ENCODE data around the gene SOCS2.
"Not testable (repeated sequence)": the region's sequence is repeated elsewhere in the genome, so short reads cannot be mapped to it uniquely, and the experiment has no call there.

SOCS2 gene, protein sequence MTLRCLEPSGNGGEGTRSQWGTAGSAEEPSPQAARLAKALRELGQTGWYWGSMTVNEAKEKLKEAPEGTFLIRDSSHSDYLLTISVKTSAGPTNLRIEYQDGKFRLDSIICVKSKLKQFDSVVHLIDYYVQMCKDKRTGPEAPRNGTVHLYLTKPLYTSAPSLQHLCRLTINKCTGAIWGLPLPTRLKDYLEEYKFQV

DNA sequence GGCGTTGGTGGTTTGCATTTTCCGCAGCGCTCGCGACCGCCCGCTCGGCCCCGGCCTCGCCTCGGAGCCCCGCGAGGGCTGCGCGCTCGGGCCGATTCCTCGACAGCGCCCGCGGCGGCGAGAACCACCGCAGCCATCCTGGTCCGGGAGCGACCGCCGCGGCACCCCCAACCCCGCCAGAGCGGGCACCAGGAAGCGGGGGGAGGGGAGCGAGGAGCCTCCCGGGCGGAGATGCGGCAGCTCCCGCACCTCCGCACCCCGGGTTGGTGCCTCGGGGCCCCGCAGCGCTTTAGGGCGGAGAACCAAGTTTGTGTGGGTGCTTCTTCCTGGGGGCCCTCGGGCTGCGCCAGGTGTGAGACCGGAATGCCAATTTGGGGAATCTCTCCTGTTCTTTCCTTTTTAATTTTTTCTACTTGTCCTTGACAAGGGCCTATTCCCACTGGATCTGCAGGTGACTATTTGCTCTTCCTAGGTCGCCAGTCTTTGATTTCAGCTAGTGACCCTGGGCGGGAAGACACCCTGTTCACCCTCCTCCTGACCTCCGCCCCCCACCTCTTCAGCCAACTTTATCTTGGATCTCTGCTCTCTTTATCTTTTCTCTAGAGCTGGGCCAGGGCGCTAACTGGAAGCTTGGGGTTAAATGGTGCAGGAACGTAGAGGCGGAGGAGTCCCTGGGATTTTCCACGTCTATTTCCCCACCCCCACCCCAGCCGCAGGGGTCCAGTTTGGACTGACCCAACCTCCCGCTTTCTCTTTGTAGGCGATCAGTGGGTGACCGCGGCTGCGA, at the start of gene SOCS2:
TSS of gene SOCS2 (plus strand) at position 751 of the 787 bp plus-strand sequence. CDS start 223 bp downstream, outside the sequence.
- peak in 1 of 2 experiments; percentile 73 for DNase-seq

DNA sequence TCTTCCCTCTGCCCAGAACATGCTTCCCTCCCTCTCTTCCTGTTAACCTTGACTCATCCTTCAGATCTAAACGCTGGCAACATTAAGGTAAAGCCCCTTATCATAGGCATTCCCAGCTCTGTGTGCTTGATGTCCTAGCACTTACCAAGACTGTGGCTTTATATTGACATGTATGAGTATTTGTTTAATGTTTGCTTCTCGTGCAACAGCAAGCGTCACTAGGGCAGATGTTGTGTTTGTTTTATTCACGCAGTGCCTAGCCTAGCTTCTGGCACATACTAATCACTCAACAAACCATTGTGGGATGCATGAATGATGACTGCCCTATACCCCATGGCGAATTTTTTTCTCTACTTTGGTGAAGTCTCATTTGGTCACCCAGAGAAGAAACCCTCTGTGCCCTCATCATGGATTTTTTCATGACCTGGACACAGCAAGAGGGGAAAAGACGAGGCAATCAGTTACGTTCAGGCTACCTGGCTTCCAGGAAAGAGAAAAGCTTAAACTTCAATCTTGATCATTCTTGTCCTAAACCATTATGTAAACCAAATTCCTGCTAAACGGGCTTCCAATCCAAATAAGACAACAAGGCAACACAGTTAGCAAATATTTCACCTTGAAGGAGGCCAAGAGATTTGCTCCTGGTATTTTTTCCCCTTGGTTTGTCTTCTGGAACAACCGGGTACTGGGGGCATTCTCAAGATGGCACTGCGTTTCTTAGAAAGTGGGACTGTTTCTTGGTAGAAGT, 47.9 kb upstream of the SOCS2 start:
- DNase-seq, result no peak

DNA sequence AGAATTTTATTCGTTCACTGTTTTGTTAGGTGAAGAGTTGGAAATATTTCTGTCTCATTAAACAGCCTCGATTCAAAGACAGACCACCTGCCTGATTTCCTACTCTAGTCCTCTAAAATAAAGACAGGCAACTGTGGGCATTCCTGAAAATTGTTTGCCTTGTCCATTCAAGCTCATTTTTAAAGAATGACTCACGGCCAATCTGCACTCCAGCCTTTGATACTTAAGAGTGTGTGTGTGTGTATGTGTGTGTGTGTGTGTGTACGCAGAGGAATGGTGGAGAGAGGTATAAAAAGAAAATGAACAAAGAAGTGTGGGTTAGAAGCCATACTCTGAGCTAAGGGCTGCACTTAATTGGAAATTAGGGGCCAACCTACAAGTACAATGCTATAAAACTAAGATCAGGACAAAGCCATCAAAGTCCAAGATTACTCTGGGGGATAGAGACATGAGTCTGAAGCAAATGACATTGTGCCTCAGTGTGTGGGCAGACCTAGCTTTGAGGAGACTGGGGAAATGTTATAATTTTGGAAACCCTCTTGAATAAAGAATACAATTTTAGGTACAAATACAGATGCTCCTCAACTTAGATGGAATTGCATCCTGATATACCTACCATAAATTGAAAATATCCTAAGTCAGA, 45.6 kb upstream of the SOCS2 start:
- no peak for DNase-seq

DNA sequence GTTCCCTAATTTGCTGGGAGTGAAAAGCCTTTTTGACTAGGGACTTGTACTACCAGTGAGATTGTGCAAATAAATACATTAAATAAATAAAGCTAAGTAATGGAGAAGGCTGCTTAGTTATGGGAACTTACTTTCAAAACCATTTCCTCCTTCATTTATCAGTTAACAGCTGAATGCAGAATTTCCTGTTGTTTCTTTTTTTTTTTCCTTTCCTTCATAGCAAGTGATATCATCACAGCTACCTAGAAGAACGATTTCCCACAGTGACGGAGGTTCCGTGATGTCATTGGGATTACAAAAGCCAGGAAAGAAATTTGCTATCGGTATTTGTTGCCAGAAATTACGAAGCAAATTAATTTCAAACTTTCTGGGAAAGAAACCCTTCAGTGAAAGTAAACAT, 42.1 kb upstream of the SOCS2 start:
- DNase-seq, result no peak

DNA sequence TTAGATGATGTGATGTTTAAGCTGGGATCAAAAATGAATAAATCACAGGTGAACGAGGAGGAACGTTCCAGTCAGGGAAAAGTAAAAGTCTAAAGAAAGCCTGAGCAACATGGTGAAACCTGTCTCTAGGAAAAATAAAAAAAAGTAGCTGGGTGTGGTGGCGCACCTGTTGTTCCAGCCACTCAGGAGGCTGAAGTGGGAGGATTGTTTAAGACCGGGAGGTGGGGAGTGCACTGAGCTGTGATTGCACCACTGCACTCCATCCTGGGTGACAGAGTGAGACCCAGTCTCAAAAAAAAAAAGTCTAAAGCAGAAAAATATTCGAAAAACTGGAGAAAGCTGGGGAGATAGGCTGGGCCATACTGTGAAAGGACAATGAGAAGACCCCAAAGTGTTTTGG, 39.2 kb upstream of the SOCS2 start:
- no peak for DNase-seq

DNA sequence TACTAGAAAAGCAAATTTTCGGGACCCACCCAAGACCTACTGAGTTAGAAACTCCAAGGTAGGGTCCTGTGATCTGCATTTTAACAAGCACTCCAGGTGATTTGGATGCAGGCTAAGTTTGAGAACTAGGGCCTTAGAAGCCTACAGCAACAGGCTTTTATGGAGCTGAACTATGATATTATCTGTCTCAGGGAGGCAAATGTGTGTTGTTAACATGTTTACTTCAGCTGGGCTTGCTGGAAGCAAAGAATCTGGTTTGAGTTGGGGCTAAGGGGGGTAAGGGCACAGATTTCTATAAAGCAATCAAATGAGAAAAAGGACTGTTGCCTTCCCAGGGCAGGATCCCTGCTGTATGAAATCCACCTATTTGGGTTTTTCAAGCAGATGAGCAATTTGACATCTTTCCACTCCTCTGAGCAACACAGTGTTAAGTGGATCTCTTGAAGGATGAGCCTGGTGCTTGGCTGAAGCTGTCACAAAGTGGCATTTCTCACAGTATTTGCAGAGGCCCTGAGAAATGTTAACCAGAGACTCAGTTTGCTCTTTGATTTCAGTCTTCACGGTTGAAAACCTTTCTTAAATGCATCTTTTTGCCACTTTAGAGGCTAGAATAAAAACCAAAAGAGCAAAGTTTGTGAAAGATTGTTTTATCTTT, 36.2 kb upstream of the SOCS2 start:
- DNase-seq, result no peak

DNA sequence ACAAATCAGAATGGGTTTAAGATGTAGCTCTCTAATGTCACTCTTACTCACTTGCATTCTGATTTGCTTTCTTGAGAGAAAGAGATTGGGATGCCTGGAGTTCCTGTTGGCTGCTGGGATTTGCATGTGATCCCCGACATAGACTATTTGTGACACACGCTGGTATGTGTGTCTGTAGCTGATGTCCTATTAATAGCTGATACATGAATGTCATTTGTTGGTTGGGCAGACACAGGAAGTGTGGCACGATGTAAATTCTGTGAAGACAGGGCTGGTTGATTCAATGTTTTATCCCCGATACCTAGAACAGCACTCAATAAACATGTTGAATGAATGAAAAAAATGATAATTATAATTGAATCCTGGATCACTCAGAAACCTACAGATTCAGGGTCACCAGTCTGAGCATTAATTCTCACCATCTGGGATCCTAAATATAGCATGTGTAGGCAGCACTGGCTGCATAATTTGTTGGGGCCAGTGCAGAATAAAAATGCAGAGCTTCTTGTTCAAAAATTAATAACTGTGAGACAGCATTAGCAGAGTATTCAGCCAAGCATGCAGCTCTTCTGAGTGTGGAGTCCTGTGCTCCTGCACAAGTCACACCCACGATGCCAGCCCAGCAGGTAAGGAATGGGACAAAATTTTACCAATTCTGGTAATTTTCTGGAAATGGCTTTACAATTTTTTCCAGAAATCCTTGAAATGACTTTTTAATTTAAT, 35.5 kb upstream of the SOCS2 start:
- DNase-seq, result no peak

DNA sequence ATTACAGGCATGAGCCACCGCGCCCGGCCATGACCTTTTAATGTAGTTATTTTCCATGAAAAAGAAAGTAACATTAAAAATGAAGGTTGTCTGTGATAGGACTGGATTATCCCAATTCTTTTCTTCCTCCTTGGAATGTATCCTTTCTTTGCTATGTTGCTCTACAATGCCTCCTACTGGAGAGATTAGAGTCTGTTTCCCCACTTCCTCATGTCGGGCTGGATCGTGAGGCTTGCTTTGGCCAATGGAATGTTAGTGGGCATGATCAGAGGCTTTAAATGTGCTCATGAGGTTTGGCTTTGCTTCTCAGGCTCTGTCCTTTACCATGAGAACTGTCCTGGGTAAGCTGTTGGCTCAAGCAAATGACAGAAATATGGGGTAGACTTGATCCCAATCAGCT, 34.7 kb upstream of the SOCS2 start:
- no peak for DNase-seq

DNA sequence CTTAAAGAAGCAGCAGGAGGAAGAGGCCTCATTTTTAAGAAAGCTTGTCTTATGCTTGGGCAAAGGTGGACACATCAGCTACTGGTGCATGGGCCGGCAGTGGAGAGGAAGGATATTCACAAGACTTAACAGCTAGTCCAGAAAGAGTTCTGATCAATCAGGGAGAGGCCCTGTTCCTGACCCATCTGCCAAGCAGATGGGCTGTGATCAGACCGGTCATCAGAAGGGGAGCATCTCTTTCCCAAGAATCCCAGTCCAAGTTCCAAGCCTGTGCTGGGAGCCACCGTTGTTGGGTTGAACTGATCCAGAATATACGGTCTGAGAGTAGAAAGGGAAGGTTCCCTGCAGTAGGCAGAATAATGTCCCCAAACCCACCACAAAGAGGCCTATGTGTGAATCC, 32.7 kb upstream of the SOCS2 start:
- no peak for DNase-seq

DNA sequence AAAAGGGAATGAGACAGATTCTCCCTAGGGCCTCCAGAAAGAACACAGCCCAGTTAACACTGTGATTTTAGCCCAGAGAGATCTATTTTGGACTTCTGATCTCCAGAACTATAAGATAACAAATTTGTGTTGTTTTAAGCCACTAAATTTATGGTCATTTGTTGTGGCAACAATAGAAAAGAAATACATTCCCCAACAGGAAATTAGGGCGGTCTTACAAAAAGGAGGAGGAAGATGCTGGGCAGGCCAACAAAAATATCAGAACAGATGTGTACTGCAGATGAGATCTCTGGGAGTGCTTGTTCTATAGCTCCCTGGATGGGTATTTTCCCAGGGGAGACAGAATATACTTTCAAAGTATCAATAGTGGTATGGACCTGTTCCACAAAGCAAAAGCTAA, 32.0 kb upstream of the SOCS2 start:
- DNase-seq, result no peak

DNA sequence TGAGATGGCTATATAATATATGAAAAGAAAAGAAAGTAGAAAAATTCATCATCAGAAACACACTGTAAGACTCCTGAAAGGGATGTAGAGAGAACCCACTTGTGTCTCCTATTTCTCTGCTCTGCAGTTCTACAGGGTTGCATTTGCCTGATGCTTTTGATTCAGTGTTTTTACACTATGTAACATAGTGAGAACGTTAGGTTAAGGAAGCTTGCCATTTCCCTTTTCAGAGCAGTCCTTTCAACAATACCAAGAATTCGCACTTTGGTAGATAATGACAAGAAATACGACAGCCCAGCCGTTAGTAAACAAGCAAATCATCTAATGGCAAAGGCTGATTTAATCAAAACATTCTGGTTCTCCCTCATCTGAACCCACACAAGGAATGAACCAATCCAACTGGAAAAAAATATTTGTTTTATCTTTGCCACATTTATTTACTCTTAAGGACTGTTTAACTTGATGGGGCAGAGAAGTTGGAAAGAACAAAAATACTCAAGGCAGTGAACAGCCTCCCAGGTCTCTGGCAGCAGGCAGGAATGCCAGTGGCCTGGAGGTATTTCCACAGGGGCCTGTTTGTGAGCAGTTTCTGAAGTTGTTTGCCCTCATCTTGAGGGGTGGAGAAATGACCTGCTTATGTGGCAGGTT, 30.8 kb upstream of the SOCS2 start:
- no peak for DNase-seq

DNA sequence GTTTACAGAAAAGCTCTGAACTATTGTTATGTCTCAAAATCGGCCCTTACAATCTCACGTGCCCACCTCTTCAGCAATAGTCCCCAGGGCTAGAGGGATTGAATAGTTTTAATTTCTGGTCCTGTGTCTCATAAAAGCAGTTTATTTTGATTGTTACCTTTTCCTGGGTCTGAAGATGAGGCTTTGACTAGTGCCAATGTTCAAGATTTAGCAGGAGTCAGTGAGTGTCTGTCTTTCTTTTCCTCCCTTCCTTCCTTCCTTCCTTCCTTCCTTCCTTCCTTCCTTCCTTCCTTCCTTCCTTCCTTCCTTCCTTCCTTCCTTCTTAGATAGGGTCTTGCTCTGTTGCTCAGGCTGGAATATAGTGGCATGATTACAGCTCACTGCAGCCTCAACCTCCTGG, 24.7 kb upstream of the SOCS2 start:
- DNase-seq, result no peak

DNA sequence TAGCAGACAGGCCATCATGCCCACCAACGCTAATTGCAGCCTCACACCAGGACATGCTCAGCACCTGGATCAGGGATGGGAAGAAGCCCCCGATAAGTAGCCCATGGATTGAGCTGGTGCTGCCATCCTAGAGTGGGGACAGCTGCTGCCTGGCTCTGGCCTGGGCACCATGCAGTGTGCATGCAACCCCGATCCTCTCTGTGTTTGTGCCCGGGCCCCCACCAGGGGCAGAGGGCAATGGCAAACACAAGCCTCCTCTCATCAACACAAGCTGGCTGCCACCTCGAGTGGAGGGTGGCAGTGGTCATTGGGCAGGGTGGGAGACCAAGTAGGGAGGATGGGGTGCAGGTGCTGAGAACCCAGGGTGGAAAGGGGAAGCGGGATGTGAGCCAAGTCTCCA, 23.3 kb upstream of the SOCS2 start:
- DNase-seq, result no peak

DNA sequence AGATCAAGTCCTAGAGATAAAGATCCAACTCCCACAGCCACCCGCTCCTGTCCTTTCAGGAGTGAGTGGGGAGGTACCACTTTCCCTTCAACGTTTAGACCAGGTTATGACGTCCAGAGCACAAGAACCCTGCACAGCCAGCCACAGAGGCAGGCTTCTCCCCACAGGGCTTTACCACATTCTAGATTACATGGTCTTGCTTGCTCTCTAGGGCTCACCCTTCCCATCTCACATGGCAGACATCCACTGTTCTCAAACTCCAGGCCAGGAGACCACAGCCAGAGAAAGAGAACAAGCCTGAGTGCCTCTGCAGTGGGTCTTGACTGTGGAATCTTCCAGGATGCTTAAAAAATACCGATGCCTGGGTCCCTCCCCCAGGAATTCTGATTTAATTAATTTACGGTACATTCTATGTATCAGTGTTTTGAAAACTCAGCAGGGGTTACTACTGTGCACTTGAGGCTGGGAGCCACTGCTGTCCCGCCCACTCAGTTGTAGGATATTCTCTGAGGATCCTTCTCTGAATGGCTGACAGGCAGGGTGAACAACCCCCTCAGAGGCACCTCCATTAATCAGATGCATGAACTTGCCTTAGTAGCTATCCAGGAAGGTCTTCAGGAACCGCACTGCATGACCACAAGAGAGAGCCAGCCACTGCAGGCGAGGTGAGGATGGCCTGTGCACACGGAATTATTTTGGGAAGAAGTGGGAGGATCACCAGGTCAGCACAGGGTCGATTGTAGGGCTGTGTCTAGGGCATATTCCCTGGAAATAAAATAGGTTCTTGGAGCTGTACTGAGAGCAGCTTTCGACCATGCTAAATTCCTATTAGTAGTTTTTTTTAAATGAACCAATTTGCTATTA, 21.5 kb upstream of the SOCS2 start:
- no peak for DNase-seq

DNA sequence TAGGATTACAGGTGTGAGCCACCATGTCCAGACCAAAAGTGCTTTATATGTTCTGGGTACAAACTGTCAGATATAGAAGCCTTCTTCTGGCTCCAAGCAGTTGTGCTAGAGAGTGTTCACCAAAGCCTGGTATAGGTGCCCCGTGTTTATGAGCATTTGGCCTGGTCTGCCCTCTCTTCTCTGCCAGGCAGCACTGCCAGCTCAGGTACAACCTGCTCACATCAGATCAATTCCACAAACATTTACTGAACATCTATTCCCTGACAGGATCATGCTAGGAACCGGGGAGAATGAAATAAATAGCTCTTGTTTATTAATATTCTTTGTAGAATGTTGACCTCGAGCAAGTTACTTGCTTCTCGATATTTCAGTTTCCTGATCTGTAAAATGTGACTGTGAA, 20.0 kb upstream of the SOCS2 start:
- DNase-seq, result no peak

DNA sequence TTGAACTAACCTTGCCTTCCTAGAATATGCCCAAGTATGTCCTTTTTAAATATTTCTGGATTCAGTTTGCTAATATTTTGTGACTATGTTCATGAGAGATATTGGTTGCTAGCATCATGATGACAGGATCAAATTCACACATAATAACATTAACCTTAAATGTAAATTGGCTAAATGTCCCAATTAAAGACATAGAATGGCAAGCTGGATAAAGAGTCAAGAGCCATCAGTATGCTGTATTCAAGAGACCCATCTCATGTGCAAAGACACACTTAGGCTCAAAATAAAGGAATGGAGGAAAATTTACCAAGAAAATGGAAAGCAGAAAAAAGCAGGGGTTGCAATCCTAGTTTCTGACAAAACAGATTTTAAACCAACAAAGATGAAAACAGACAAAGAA, 14.6 kb upstream of the SOCS2 start:
- not testable (repeated sequence) for DNase-seq

DNA sequence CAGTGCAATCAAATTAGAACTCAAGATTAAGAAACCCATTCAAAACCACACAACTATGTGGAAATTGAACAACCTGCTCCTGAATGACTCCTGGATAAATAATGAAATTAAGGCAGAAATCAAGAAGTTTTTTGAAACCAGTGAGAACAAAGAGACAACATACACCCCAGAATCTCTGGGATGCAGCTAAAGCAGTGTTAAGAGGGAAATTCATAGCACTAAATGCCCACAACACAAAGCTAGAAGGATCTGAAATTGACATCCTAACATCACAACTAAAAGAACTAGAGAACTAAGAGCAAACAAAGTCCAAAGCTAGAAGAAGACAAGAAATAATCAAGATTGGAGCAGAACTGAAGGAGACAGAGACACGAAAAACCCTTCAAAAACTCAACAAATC, 13.8 kb upstream of the SOCS2 start:
- DNase-seq, result not testable (repeated sequence)

DNA sequence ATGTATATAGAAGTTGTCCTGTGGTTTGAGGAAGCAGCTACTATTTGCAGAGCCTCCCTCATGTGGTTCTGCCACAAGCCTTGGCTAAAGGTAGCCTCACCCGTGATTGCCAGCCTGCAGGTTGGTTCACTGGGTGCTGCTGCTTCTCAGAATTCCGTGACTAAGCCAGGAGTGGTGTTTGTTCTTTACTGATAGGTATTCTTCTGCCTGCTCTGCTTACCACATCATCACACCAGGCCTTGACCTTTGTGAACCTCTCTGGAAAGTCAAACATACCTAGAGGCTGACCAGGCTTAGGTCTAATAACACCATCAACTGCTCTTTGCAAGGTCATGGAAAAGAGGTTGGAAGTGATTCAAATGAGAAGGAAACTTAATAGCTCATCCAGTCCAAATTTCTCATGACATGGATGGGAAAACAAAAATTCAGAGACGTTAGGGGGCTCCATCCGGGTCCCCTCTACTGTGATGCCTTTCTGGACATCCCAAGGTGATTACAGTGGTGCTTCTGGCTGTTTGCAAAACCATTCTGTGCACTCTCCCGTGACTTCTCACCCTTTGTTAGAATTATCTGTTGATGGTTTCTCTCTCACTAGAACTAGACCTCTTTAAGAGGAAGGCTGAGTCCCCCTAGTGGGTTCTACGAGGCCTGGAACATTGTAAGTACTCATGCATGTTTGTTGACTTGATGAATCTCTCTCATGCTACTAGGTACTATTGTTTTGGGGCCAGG, 8.5 kb upstream of the SOCS2 start:
- peak in 1 of 2 experiments; percentile 12 for DNase-seq

DNA sequence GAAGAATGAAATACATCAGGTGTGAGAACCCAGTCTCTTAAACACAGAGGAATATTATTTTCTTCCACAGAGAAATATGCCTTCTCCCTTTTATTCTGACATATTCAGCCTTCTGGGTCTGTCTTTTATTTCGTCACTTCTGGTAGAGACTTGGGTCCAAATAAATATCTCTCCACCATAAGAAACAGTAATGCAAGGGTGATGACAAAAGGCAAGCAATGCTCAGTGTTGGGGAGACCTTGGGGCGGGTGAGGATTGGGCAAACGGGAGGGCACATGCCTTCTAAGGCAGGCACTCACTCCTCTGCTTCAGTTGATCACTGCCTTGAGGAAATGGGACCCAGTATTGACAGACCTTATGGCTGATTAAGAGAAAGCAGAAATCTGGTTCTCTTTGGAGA, 6.7 kb upstream of the SOCS2 start:
- no peak for DNase-seq

DNA sequence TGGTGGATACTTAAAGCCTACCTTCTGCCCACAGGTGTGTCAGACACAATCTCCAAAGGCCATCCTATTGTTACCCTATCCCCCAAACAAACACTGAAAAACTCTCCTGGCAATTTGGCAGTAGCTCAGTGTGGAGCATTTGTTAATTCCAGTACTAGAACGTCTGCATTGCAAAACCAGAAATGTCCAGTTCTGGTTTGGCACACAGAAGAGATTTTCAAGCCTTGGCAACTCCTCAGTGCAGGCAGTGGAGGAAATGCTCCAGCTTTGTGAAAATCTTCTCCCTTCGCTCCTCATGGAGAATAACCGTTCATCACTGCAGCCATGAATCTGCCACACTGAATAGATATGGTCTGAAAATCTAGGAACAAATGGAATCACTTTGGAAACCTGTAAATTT, 5.3 kb upstream of the SOCS2 start:
- no peak for DNase-seq
